Uterus (tissue), 4 donors: ENCODE results near the gene GBP7. TPM values are rescaled to one million over a fixed set of nuclear protein-coding genes. Genes with fewer than 3 reads are reported as not detected.
"Not testable (repeated sequence)": the region's sequence is repeated elsewhere in the genome, so short reads cannot be mapped to it uniquely, and the experiment has no call there.

Experiments
- DNase-seq, 2 donors: peaks; one replicate each; pipeline ENCODE4 v3.0.0-alpha.2; 2019 to 2020
- H3K27ac ChIP-seq, 2 donors: fragments of 200-600 bp; sonication (generic); 1 replicate in 1 of 2; 2 replicates in 1 of 2; pipeline ENCODE4 v1.5.1; 2016 to 2018
- H3K27me3 ChIP-seq, 2 donors: fragments of 200-600 bp; sonication (generic); one replicate each; pipeline ENCODE4 v1.5.1; 2018 to 2019; ENCODE audit warnings: control low read depth in 1 of 2
- H3K36me3 ChIP-seq, 2 donors: fragments of 200-600 bp; sonication (generic); one replicate each; pipeline ENCODE4 v1.5.1; 2019; ENCODE audit warnings: control low read depth in 1 of 2
- H3K4me1 ChIP-seq, 2 donors: fragments of 200-600 bp; sonication (generic); one replicate each; pipeline ENCODE4 v1.5.1; 2018 to 2019; ENCODE audit warnings: control low read depth in 1 of 2
- H3K4me3 ChIP-seq, 2 donors: fragments of 200-600 bp; sonication (generic); 1 replicate in 1 of 2; 2 replicates in 1 of 2; pipeline ENCODE4 v1.5.1; 2018 to 2019; ENCODE audit warnings: mild to moderate bottlenecking in 1 of 2
- H3K9me3 ChIP-seq, 2 donors: fragments of 200-600 bp; sonication (generic); one replicate each; pipeline ENCODE4 v1.5.1; 2019; ENCODE audit warnings: control low read depth in 1 of 2
- CTCF ChIP-seq, 4 experiments: fragments of 200-600 bp in 2 of 4; fragments of 450-650 bp in 2 of 4; sonication (generic) in 2 of 4; IDR thresholded peaks; one replicate each; pipeline ENCODE4 v1.5.1; 2016 to 2019; ENCODE audit warnings: antibody characterized with exemption in 4 of 4, mild to moderate bottlenecking in 2 of 4, moderate library complexity in 1 of 4
- POLR2A ChIP-seq, 2 donors: fragments of 450-650 bp; IDR thresholded peaks; one replicate each; pipeline ENCODE4 v1.6.1; 2016; ENCODE audit warnings: antibody characterized with exemption in 2 of 2, mild to moderate bottlenecking in 1 of 2, moderate library complexity in 1 of 2
- intact Hi-C: fragments of 100-400 bp; cut with DNase I; formaldehyde crosslinking; loops from one replicate; pipeline ENCODE4 v1.15.1; 2023; ENCODE audit warnings: low total_unique reads
- total RNA-seq, 4 donors: library from RNA; depleted of rRNA in 3 of 4; stranded (reverse); fragments of >200 nt in 3 of 4; gene quantifications; one replicate each; pipeline versions ENCODE4 v1.1.0 to v1.2.4, GENCODE V29; 2014 to 2023
- donor health status: DM: yes; HTN: yes; CAD: no.

GBP7 gene
- not detected for total RNA-seq

- TF ChIP-seq CTCF (IDR thresholded peaks at IDR 0.05): no peak
- intact Hi-C loops: no loop called here
- Histone ChIP-seq H3K36me3 (no peaks in the 10 kb centered on the region), H3K27me3 (no peaks in the 10 kb centered on the region), H3K9me3 (no peaks in the 10 kb centered on the region), H3K4me1 (no peaks in the 10 kb centered on the region), H3K27ac (no peak within 1 kb of the TSS), H3K4me3 (no peak within 1 kb of the TSS)
- DNase-seq: no peak
Observed at GRCh38 chr1:89175601-89176256, at the start of gene GBP7. Gene GBP7, minus strand, starts transcription at chr1:89176003. Its CDS starts 4,068 bp downstream, at chr1:89171935.

GRCh38 chr1:89221341-89221740 lies 45.5 kb upstream of the GBP7 start:
- TF ChIP-seq POLR2A (IDR thresholded peaks at IDR 0.05) (no peak), CTCF (IDR thresholded peaks at IDR 0.05) (no peak)
- H3K36me3 ChIP-seq: no peaks in the 10 kb centered on the region
- H3K9me3 ChIP-seq: no peaks in the 10 kb centered on the region
- no peak overlapping the region for H3K27ac ChIP-seq
- H3K4me3 ChIP-seq: no peak overlapping the region
- DNase-seq: no peak
- H3K4me1 ChIP-seq: no peaks in the 10 kb centered on the region
- intact Hi-C loops: no loop called here
- no peaks in the 10 kb centered on the region for H3K27me3 ChIP-seq

GRCh38 chr1:89219851-89220250 lies 44.0 kb upstream of the GBP7 start:
- intact Hi-C loops, DNase-seq: not testable (repeated sequence)

GRCh38 chr1:89218941-89219340 lies 43.1 kb upstream of the GBP7 start:
- H3K4me3 ChIP-seq, H3K27me3 ChIP-seq, H3K27ac ChIP-seq, intact Hi-C loops, H3K4me1 ChIP-seq, DNase-seq, H3K9me3 ChIP-seq, H3K36me3 ChIP-seq: not testable (repeated sequence)

More at GRCh38 chr1:89219851-89220250, 44.0 kb upstream of the GBP7 start:
- H3K36me3 ChIP-seq, H3K27ac ChIP-seq, H3K4me3 ChIP-seq, H3K27me3 ChIP-seq, H3K4me1 ChIP-seq, H3K9me3 ChIP-seq: not testable (repeated sequence)

- H3K27me3 ChIP-seq: no peaks in the 10 kb centered on the region
- H3K4me3 ChIP-seq: no peak overlapping the region
- TF ChIP-seq CTCF (IDR thresholded peaks at IDR 0.05): no peak
- no peak for TF ChIP-seq POLR2A (IDR thresholded peaks at IDR 0.05)
- H3K9me3 ChIP-seq: no peaks in the 10 kb centered on the region
- DNase-seq: no peak
- intact Hi-C loops: no loop called here
- no peaks in the 10 kb centered on the region for H3K36me3 ChIP-seq
- no peaks in the 10 kb centered on the region for H3K4me1 ChIP-seq
- no peak overlapping the region for H3K27ac ChIP-seq
Observed at GRCh38 chr1:89213347-89213746, 37.5 kb upstream of the GBP7 start.

GRCh38 chr1:89211035-89211634 lies 35.3 kb upstream of the GBP7 start:
- Histone ChIP-seq H3K27me3 (no peaks in the 10 kb centered on the region), H3K36me3 (no peaks in the 10 kb centered on the region), H3K9me3 (no peaks in the 10 kb centered on the region), H3K27ac (no peak overlapping the region), H3K4me3 (no peak overlapping the region), H3K4me1 (no peaks in the 10 kb centered on the region)
- no peak for TF ChIP-seq CTCF (IDR thresholded peaks at IDR 0.05)
- no peak for TF ChIP-seq POLR2A (IDR thresholded peaks at IDR 0.05)
- no peak for DNase-seq
- intact Hi-C loops: no loop called here
